Esophagus mucosa (tissue), 1 donor: ENCODE results near the gene CAVIN3. TPM values are rescaled to one million over a fixed set of nuclear protein-coding genes. Genes with fewer than 3 reads are reported as not detected.

Experiments used
- ATAC-seq: fragments of 200-7000 bp; cut with Tn5 transposase; one replicate; pipeline ENCODE4 v1.9.1; 2020
- total RNA-seq: library from RNA; stranded (reverse); gene quantifications from one replicate; pipeline ENCODE4 v1.2.4, GENCODE V29; 2023
- donor health status: DM: yes; HTN: yes; CAD: no.

The CAVIN3 gene, protein sequence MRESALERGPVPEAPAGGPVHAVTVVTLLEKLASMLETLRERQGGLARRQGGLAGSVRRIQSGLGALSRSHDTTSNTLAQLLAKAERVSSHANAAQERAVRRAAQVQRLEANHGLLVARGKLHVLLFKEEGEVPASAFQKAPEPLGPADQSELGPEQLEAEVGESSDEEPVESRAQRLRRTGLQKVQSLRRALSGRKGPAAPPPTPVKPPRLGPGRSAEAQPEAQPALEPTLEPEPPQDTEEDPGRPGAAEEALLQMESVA
- 11.8 TPM for total RNA-seq

DNA sequence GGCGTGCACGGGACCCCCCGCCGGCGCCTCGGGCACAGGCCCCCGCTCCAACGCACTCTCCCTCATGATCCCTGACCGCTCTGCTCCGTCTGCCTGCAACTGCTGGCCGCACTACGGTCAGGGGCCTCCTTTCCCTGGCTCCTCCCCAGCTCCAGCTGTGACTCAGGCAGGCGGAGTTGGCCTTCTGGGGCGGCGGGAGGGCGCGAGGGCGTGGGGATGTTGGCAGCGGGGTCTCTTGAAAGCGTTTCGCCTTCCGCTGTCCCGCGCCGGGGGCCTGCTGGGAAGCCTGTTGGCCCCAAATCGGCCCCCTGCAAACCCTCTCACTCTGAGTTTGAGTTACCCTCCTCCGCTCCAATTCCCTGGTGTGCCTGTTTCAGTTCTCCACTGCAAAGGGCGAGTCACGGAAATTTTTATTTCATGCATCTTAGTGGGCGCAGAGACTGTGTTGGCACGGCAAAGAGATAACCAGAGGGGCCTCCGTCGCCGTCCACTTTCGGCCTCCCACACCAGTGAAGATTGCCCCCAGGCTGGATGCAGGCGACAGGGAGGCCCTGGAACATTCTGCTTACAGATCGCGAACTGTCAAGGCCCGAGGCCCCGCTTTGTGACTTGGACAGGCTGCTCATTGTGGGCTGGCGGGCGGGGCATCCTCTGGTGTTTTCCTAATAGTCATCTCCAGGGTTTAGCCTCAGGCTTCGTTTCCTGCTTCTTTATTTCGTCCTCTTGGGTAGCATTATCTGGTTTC is at the start of gene CAVIN3:
CAVIN3 (minus strand) TSS at position 91 of the 745 bp plus-strand sequence; CDS start at position 66, 25 bp downstream.
- ATAC-seq: peak; percentile 77

DNA sequence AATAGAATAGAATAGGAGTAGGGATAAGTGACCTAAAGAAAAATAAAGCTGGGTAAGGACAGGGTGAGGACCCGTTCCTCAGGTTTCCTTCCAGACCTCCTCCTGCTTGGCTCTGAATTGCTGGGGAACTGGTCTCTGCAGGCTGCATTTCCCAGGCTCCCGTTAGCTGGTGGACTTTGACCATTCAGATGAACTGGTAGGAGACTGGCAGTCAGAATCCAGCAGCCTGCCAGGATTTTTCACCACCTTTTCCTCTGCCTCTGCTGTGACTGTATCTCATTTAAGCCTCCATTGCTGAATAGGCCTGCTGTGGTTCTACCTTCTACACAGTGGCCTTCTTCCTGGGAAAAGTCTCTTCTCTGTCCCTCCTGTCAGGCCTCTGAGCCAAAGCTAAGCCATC is 45.4 kb upstream of the CAVIN3 start:
- no peak for ATAC-seq

DNA sequence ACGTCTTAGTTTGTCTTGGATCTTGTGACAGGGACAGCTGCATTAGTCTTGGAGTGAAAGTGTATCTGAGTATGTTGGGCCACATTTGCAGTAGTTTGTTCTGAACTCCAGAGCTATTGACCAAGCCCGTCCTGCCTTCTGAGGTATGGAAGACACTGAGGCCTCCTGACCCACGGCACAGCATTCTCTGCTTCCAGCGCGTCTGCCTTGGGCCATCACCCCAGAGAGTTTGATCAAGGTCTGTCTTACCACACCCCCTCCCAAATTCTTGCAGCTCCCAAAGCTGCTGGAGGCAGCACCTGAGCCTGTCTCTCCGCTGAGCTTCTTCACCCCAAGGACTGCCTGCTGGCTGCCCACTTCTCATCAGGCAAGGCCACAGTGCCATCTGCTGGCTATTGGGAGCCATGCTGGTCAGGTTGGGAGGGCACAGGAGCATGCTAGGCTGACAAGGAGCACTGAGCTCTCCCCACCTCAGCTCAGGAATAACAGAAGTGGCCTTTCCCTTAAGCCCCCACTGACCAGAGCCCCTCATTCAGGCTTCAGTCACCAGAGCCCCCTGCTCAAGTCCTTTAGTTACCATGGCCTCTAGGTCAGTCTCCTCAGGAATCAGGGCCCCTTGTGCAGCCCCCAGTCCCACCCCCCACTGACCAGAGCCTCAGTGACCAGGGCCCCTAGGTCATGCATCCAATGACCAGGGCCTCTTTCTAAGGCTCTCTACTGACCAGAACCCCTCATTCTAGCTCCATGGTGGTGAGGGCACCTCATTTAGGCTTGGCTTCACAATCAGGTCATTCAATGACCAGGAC is 42.8 kb upstream of the CAVIN3 start:
- ATAC-seq: peak; percentile 91

DNA sequence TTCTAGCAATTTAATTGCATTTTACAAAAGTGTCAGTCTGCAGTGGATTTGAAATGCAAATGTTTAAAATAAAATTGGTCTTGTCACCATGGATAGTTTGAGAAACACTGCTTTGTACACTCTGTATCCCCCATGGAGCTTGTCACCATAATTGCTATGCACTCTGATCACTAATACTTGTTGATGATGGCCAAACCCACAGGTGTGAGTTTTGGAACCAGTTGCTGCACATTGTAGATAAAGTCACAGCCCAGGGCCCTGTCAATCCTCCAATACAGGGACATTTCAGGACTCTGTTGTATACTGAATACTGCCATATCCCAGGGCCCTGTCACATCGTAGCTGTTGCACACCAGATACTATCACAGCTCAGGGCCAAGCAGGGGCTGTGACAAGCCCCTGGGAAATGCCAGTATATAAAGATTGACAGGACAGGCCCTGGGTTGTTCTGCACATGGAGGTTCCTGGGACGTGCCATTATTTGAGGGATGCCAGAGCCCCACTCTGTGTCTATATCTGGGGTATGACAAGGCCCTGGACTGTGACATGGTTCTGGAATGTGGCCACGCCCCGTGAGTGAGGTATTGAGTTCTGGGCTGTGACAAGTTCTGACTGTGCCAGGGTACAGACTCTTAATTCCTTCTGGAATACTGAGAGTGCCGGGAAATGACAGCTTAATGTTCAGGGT is 42.0 kb upstream of the CAVIN3 start:
- no peak for ATAC-seq

DNA sequence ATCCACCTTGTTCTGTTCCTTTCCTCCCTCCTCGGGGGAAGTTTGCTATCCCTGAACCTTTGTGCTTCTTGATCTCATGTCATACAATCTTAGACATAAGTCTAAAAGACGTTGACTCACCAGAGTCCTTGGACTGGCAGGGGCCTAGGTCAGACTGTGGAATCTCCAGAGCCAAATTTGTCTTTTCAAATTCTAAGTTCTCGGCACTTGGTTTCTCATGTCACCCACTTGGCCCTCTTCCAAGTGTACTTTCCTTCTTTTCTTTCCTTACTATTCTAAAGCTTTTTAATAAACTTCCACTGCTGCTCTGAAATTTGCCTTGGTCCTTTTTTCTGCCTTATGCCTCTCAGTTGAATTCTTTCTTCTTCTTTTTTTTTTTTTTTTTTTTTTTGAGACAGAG is 39.9 kb upstream of the CAVIN3 start:
- no peak for ATAC-seq

DNA sequence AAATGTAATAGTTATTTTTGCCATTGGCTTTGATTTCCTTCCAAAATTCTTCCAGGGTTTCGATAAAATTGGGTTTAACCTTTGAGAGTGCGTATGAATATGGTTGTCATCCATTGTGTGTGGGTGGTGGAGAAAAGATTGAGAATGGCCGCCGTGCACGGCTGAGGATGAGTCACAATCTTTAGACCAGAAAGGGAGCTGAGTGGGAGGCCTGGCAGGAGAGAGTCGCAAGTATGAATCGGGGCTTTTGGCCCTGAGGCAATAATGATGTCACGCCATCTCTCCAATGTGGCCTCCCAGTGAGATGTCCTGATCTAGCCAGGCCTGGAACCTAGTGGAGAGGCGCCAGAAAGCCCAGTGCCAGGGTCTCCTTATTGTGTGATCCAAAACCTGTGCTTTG is 36.9 kb upstream of the CAVIN3 start:
- ATAC-seq: peak; percentile 35

DNA sequence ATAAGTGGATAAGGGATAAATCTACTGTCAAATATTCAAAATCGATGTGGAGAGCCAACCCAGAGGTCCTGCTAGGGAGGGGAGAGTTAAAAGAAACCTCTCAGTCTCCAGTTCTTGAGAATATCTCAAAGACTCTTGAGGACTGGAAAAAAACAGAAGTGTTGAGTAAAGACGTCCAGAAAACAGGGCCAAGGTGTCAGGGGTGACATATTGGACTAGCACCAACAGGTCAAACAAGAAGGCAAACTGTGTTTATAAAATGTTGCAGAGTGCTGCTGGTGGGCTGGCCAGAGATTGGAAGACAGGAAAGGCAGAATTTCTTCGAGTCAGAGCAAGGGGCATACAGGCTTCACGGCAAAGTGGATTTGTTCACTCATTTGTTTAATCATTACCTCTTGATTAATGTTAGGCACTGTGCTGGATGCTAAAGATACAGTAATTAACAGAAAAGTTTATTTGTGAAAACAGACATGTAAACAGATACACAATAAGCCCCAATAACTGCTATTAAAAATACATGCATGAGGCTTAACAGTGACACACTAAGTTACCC is 36.3 kb upstream of the CAVIN3 start:
- ATAC-seq: no peak

DNA sequence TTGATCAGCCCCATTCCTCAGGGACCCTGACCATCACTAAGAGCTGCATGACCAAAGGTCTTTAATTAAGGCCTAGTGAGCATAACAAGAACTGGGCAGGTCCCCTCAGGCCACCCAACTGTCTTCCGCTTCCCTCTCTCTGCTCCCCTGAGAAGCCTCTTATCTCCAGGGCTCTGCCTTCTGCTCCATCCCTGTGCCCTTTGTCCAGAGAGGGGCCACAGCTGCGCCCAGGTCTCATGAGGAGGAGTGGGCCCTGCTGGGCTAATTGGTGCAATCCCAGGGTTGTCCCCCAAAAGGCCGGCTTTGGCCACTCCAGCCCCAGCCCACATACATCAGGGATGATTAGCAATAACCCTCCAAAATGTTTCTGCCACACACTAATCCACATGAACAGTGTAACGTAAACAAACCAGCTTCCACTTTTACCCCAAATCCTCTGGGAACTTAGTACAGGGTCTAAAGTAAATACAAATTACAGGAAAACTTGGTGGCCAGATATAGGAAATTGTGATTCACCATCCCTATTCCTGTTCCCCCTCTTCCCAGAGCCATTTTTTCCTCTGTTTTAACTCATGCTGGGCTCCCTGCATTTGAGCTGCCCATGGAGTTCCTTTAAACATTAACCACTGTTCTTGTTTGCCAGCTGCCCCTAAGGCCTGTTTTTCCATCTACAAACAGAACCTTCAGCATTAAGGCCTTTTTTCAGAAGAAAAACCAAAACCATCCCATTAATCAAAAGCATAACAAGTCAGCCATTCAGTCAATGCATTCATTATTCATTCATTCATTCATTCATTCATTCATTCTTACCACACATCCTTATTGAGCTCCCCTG is 34.6 kb upstream of the CAVIN3 start:
- ATAC-seq: no peak

DNA sequence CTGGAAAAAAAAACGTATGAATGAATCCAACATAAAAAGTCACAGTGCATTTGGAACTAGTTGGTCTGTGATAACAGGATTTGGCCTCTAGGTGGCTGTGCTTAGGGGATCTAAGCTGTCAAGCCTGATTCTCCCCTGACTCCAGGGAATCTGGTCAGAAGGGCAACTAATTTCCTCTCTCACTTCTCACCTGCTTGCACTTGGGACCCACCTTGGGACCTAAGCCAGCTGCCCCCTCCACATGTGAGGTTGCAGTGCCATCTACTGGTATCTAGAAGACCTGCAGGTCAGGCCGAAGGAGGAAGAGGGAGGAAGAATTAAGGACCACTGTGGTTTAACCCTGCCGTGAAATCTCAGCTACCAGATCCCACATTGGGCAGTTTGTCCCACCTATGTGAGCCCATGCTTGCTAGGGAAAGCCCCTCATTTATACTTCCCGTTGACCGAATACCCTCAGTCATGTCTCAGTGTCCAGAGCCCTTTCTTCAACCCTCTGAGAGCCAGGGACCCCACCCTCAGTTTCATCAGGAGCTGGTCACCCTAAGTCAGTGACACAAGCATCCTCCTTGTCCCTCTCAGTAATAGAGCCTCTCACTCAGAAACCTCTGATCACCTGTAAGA is 33.2 kb upstream of the CAVIN3 start:
- ATAC-seq: peak; percentile 60

DNA sequence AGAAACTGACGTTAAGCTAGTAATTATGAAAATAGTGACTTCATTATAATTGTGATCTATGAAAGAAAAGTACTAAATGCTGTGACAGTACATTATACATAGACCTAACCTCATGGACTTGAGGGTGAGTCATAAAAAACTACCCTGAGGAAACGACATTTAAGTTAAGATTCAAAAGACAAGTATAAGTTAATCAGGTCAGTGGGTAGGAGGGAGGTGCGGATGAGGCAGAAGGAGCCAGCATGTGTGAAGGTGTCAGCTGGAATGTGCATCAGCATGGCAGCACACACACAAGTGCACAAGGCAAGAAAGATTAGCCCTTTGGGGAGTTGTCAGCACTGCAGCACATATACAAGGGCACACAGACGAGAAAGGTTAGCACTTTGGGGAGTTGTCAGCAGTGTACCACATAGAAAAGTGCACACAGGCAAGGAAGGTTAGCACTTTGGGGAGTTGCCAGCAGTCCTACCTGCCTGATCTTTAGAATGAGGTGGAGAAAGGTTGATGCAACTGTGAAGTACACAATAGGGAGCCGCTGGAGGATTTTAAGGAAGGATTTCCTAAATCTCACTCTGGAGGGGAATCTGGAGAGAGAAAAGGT is 31.6 kb upstream of the CAVIN3 start:
- no peak for ATAC-seq

DNA sequence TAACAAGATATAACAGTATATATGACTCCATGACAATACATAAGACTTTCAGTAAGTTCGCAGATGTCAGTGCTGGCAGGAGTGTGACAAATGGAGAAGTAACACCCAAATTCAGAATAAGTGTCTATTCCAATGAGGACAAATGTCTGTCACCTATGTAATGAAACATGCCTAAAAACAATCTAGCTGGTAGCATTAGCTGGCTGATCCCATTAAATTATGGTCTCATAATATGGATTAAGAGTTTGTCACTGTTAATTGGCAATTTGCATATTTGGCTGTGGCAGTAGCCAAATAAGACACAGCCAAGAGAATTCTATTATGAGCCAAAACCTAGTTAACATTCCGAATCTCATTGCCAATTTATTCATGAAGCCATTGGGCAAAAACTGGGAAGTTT is 30.2 kb upstream of the CAVIN3 start:
- no peak for ATAC-seq

DNA sequence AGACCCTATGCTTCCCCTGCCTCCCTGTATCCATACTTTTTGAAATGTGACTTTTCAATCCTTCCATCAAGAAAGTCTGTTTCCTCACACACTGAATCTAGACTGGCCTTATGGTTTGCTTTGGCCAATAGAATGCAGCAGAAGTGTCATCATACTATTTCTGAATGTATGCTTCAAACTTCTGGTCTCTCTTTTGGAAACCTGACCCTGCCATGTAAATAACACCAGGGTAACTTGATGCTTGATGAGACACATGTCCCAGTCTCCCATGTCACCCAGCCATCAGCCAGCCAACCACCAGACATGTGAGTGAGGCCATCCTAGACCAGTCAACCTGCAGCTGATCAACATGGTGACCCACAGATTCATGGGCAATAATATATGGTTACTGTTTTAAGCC is 29.7 kb upstream of the CAVIN3 start:
- ATAC-seq: no peak

DNA sequence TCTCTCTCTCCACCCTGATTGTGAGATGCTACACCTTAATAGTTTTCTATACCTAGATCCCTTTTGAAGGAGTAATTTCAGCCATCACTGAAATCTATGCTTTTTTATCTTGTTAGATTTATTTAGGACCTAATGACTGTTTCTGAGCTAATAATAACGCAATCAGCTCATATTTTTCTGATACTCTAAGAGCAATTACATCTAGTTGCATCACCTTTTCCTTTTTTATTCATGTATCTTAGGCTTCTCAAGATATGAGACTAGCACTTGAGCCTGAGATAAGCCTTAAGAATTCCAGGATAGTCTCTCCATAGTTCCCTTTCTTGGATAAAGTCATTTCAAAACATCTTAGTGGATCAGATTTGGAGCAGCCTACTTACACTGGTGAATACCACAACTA is 25.1 kb upstream of the CAVIN3 start:
- no peak for ATAC-seq

DNA sequence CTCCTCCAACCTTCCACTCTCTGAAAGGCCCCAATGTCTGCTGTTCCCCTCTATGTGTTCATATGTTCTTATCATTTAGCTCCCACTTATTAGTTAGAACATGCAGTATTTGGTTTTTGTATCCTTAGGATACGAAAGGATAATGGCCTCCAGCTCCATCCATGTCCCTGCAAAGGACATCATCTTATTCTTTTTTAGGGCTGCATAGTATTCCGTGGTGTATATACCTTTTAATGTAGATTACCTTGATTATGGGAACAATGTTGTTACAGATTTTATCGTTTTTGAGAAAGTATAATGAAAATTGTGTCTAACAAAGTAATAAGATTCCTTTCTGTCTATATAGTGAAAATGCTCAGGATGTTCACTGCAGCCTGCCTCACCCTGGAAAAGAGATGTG is 16.0 kb upstream of the CAVIN3 start:
- ATAC-seq: no peak

DNA sequence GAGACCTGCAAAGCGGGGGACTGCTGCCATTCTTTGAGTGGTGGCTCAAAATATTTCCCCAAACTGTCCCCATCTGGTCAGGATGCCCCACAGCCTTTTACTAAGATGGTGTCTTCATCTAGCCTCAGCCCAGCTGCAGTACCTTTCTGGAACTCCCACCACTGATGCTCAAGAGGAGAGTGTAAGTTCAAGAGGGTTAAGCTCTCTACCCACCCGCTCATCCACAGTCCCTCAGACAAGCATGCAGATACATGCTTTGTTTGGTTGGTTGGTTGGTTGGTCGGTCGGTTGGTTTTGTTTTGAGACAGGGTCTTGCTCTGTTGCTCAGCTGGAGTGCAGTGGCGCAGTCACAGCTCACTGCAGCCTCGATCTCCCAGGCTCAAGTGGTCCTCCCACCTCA is 14.5 kb upstream of the CAVIN3 start:
- ATAC-seq: no peak

DNA sequence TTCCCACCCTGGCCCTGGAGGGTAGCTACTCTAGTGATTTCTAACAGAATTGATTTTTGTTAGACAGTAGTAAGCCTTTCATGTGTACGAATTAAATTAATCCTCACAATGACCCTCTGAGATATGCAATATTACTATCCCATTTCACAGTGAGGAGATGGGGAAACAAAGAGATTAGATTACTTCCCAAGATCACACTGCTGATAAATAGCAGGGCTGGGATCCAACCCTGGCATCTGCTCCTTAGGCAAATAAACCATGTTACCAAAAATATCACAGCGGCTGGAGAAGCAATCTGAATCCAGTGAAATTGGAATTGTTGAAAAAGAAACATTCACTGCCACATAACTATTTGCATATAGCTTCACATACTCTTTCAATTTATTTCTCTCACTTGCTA is 12.8 kb upstream of the CAVIN3 start:
- ATAC-seq: no peak

DNA sequence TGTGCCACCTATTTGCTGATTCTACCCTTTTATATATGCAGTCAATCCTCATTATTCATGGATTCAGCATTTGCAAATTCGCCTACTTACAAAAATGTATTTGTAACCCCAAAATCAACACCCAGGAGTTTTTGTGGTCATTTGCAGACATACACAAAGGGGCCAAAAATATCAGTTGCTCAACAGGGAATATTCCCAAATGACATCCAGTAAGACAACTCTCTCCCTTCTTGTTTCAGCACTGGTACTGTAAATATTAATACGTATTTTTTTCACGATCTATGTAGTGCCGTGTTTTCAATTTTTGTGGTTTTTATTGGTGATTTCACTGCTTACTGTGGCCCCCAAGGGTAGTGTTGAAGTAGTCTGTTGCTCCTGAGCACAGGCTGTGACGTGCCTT is 11.8 kb upstream of the CAVIN3 start:
- no peak for ATAC-seq

DNA sequence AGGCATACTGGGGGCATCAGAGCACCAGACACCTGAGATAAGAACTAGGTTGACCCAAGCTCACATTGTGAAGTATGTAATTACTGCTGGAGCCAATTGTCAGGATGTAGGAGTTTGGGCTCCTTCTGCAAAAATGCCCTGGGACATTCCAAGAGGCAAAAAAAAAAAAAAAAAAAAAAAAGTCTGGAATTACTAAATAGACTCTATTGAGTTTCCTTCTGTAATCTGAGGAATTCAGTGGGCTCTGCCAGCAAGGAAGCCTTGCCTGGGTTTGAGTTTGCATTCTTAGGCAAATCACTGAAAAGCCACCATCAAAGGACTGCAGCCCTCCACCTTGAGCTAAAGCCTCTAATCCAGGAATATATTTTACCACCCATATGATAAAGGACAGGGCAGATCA is 8.0 kb upstream of the CAVIN3 start:
- ATAC-seq: no peak

DNA sequence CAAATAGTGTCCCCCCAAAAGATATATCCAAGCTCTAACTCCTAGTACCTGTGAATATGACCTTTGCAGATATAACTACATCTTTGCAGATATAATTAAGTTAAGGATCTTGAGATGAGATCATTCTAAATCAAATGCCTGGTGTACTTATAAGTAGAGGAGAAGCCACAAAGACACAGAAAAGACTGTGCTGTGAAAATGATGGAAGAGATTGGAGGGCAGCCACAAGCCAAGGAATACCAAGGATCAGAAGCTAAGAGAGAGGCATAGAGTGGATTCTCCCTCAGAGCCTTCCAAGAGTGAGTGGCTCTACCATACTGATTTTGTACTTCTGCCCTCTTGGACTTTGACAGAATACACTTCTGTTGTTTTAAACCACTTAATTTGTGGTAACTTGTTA is 7.5 kb upstream of the CAVIN3 start:
- no peak for ATAC-seq

DNA sequence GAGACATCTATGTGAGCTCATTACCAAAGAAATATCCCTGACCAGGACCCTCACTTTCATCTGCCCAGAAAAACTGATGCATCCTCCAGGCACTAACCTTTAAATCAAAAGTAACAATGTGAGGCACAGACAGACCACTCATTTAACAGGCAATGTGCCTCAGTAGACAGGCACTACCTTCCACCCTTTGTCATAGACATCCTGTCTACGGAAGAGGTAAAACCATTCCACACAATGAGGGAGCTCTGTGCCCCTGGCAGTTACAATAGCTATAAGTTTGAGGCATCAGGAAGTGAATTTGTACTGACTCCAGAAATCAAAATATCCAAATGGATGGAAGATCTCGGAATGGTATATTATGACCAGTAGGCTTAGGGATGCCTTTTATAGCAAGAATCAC is 6.7 kb upstream of the CAVIN3 start:
- no peak for ATAC-seq

DNA sequence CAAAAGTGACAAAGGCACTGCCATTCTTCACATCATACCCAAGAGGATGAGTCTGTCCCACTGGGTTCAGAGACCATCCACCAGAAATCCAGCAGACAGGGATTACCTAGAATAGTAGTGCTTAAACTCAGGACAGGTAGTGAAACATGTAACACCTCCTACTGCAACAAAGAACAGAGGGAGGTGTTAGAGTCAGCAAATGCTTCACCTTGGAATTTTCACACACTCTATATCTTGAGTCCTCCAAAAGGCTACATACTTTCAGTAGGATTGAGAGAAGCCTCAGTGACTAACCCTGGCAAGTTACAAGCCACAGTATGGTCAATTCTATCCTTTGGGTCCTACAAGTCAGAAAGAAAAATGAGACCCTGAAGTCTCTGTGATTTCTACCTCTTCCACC is 6.0 kb upstream of the CAVIN3 start:
- ATAC-seq: no peak
